Common myeloid progenitor, CD34-positive (primary cell): ENCODE measurements around the gene MKLN1.

Experiments used
- CTCF ChIA-PET: fragments of 350-600 bp; sonication (Branson Sonifier 250); formaldehyde crosslinking; loops from one replicate; lab custom pipeline; 2021; ENCODE audit warnings: antibody characterized with exemption; lab: Charles Lee
- POLR2A ChIA-PET: fragments of 350-600 bp; sonication (Branson Sonifier 250); formaldehyde crosslinking; loops from one replicate; lab custom pipeline; 2021; ENCODE audit warnings: antibody characterized with exemption; lab: Charles Lee
- DNase-seq, 3 donors: peaks; one replicate each; pipeline versions ENCODE4 v3.0.0 to v3.0.0-alpha.2; 2013
- H3K27ac ChIP-seq, 2 experiments: 1 replicate in 1 of 2; 2 replicates in 1 of 2; pipeline ENCODE4 v1.7.0; 2013; ENCODE audit warnings: inconsistent platforms in 2 of 2, low read length in 2 of 2, mild to moderate bottlenecking in 2 of 2, low read depth in 1 of 2, moderate library complexity in 1 of 2; ENCODE audit not compliant: severe bottlenecking in 2 of 2, insufficient read depth in 1 of 2, poor library complexity in 1 of 2
- H3K27me3 ChIP-seq, 5 experiments: replicated peaks in 2 of 5; 1 replicate in 3 of 5; 2 replicates in 2 of 5; pipeline versions ENCODE4 v1.6.1 to v1.7.0; 2013; ENCODE audit warnings: low read length in 4 of 5, mild to moderate bottlenecking in 2 of 5, moderate library complexity in 2 of 5, inconsistent platforms in 1 of 5; ENCODE audit not compliant: insufficient read depth in 5 of 5, control insufficient read depth in 4 of 5
- H3K36me3 ChIP-seq, 4 experiments: 1 replicate in 2 of 4; 2 replicates in 2 of 4; pipeline versions ENCODE4 v1.6.1 to v1.7.0; 2013; ENCODE audit warnings: low read length in 3 of 4, control low read depth in 1 of 4, mild to moderate bottlenecking in 1 of 4; ENCODE audit not compliant: control insufficient read depth in 4 of 4, insufficient read depth in 4 of 4
- H3K4me1 ChIP-seq, 4 experiments: 1 replicate in 3 of 4; 2 replicates in 1 of 4; pipeline versions ENCODE4 v1.6.1 to v1.7.1; 2013; ENCODE audit warnings: low read length in 3 of 4, mild to moderate bottlenecking in 3 of 4, control low read depth in 1 of 4, inconsistent platforms in 1 of 4, moderate library complexity in 1 of 4; ENCODE audit not compliant: control insufficient read depth in 4 of 4, insufficient read depth in 4 of 4; ENCODE audit errors: control extremely low read depth in 1 of 4
- H3K4me3 ChIP-seq, 7 experiments: 1 replicate in 4 of 7; 2 replicates in 3 of 7; pipeline versions ENCODE4 v1.5.1 to v1.7.0; 2013; ENCODE audit warnings: mild to moderate bottlenecking in 7 of 7, low read length in 6 of 7, moderate library complexity in 6 of 7, inconsistent platforms in 2 of 7, low read depth in 2 of 7, control low read depth in 1 of 7; ENCODE audit not compliant: insufficient read depth in 4 of 7, control insufficient read depth in 1 of 7; ENCODE audit errors: extremely low read depth in 1 of 7
- H3K9me3 ChIP-seq, 5 experiments: 1 replicate in 4 of 5; 2 replicates in 1 of 5; pipeline versions ENCODE4 v1.6.1 to v1.7.1; 2013; ENCODE audit warnings: low read length in 4 of 5, mild to moderate bottlenecking in 2 of 5, inconsistent platforms in 1 of 5, low read depth in 1 of 5, moderate library complexity in 1 of 5; ENCODE audit not compliant: control insufficient read depth in 4 of 5, insufficient read depth in 2 of 5; ENCODE audit errors: control extremely low read depth in 1 of 5
- WGBS: methylation state at CpG from one replicate; pipeline ENCODE4 v1.1.5; 2013; ENCODE audit not compliant: insufficient coverage; 5-methylcytosine and 5-hydroxymethylcytosine counted together

Gene MKLN1

GRCh38 chr7:131499801-131500200 lies 172.1 kb downstream of the MKLN1 start:
- Histone ChIP-seq H3K27ac (no peak overlapping the region), H3K36me3 (peaks cover 2 to 20% (median 9%) of the 10 kb centered on the region in 4 experiments), H3K4me1 (peaks cover 0 to 26% (median 21%) of the 10 kb centered on the region in 4 experiments), H3K9me3 (no peaks in the 10 kb centered on the region), H3K27me3 (no peaks in the 10 kb centered on the region), H3K4me3 (no peak overlapping the region)
- WGBS, result 96% methylated on average over 4 of the region's 6 CpGs
- DNase-seq, result no peak
- POLR2A ChIA-PET, result no interaction called here
- CTCF ChIA-PET, result interaction anchor here (0.7 to 13.1 kb wide), 4 partner anchors 5 to 24 kb away, joined by 3 to 113 read pairs (median 70); no protein-coding TSS in a partner anchor

GRCh38 chr7:131500357-131500756 lies 172.7 kb downstream of the MKLN1 start:
- no CpG with 5 or more reads among the region's 1 CpG for WGBS
- ChIA-PET CTCF (interaction anchor here (4.4 to 10.5 kb wide), 2 partner anchors 7 to 12 kb away, joined by 27 to 113 read pairs; no protein-coding TSS in a partner anchor), POLR2A (no interaction called here)
- H3K36me3 ChIP-seq, result peaks cover 2 to 20% (median 9%) of the 10 kb centered on the region in 4 experiments
- DNase-seq, result no peak
- H3K27ac ChIP-seq, result no peak overlapping the region
- no peaks in the 10 kb centered on the region for H3K9me3 ChIP-seq
- peaks cover 0 to 26% (median 21%) of the 10 kb centered on the region in 4 experiments for H3K4me1 ChIP-seq
- no peak overlapping the region for H3K4me3 ChIP-seq
- H3K27me3 ChIP-seq, result no peaks in the 10 kb centered on the region

- no peak overlapping the region for H3K4me3 ChIP-seq
- POLR2A ChIA-PET, result no interaction called here
- 49% methylated on average over 3 of the region's 3 CpGs for WGBS
- CTCF ChIA-PET, result interaction anchor here (0.9 to 10.5 kb wide), 4 partner anchors 8 to 156 kb away, joined by 3 to 113 read pairs (median 15); no protein-coding TSS in a partner anchor
- peaks cover 2 to 20% (median 7%) of the 10 kb centered on the region in 4 experiments for H3K36me3 ChIP-seq
- no peaks in the 10 kb centered on the region for H3K27me3 ChIP-seq
- no peaks in the 10 kb centered on the region for H3K9me3 ChIP-seq
- no peak overlapping the region for H3K27ac ChIP-seq
- H3K4me1 ChIP-seq, result peaks cover 0 to 26% (median 21%) of the 10 kb centered on the region in 4 experiments
- DNase-seq, result peak; percentile 40 to 88 (median 87)
These were observed 173.7 kb downstream of the MKLN1 start for GRCh38 chr7:131501422-131501821.

- Histone ChIP-seq H3K4me1 (peaks cover 0 to 26% (median 21%) of the 10 kb centered on the region in 4 experiments), H3K4me3 (no peak overlapping the region), H3K36me3 (peaks cover 2 to 19% (median 3%) of the 10 kb centered on the region in 4 experiments), H3K27me3 (no peaks in the 10 kb centered on the region), H3K27ac (no peak overlapping the region), H3K9me3 (no peaks in the 10 kb centered on the region)
- no peak for DNase-seq
- ChIA-PET POLR2A (no interaction called here), CTCF (interaction anchor here (0.9 to 10.5 kb wide), 4 partner anchors 9 to 184 kb away, joined by 3 to 113 read pairs (median 16); no protein-coding TSS in a partner anchor)
- WGBS, result 78% methylated on average over 12 of the region's 14 CpGs
These were observed 174.4 kb downstream of the MKLN1 start for GRCh38 chr7:131501930-131502685.

- ChIA-PET CTCF (interaction anchor here (0.9 to 10.5 kb wide), 3 partner anchors 9 to 185 kb away, joined by 4 to 113 read pairs (median 27); no protein-coding TSS in a partner anchor), POLR2A (no interaction called here)
- DNase-seq, result no peak
- Histone ChIP-seq H3K27ac (no peak overlapping the region), H3K4me3 (no peak overlapping the region), H3K27me3 (no peaks in the 10 kb centered on the region), H3K36me3 (peaks cover 0 to 12% (median under 1%) of the 10 kb centered on the region in 4 experiments), H3K9me3 (no peaks in the 10 kb centered on the region), H3K4me1 (peaks cover 0 to 27% (median 21%) of the 10 kb centered on the region in 4 experiments)
- WGBS, result 86% methylated on average over 8 of the region's 9 CpGs
These were observed 175.3 kb downstream of the MKLN1 start for GRCh38 chr7:131502810-131503508.

GRCh38 chr7:131503639-131504038 lies 176.0 kb downstream of the MKLN1 start:
- Histone ChIP-seq H3K27me3 (no peaks in the 10 kb centered on the region), H3K27ac (no peak overlapping the region), H3K9me3 (no peaks in the 10 kb centered on the region), H3K36me3 (peaks cover 0 to 5% (median 0%) of the 10 kb centered on the region in 4 experiments), H3K4me3 (no peak overlapping the region), H3K4me1 (peaks cover 0 to 29% (median 22%) of the 10 kb centered on the region in 4 experiments)
- ChIA-PET CTCF (interaction anchor here (1.5 to 10.5 kb wide), 4 partner anchors 8 to 152 kb away, joined by 6 to 113 read pairs (median 18); no protein-coding TSS in a partner anchor), POLR2A (no interaction called here)
- no peak for DNase-seq
- 89% methylated on average over 6 of the region's 6 CpGs for WGBS
